GM18505 (cell line): ENCODE data around the gene ZNF22.

Source experiments
- ATAC-seq: cut with Tn5 transposase; IDR thresholded peaks from one replicate; pipeline ENCODE4 v1.9.1; 2021; ENCODE audit not compliant: unreplicated experiment
- POLR2A ChIP-seq: IDR thresholded peaks from 4 replicates; pipeline ENCODE4 v1.6.1; 2011; ENCODE audit warnings: borderline replicate concordance; ENCODE audit not compliant: insufficient read depth, insufficient read length; ENCODE audit errors: extremely low read depth

Gene ZNF22

GRCh38 chr10:44976352-44977198 lies 24.1 kb upstream of the ZNF22 start:
- ATAC-seq, result no peak
- no peak for TF ChIP-seq POLR2A

GRCh38 chr10:44977287-44978212 lies 23.2 kb upstream of the ZNF22 start:
- no peak for TF ChIP-seq POLR2A

GRCh38 chr10:44978213-44978569 lies 22.5 kb upstream of the ZNF22 start:
- no peak for TF ChIP-seq POLR2A
- ATAC-seq, result no peak

More at GRCh38 chr10:44977287-44978212, 23.2 kb upstream of the ZNF22 start:
- ATAC-seq, result no peak

- TF ChIP-seq POLR2A, result peak; percentile 46
- no peak for ATAC-seq
Measured at GRCh38 chr10:44978570-44979280, 22.0 kb upstream of the ZNF22 start, which contains the start of gene DEPP1. Gene DEPP1, minus strand, starts transcription at chr10:44978809. Its CDS starts 779 bp downstream, at chr10:44978030.

GRCh38 chr10:44979281-44980191 lies 21.2 kb upstream of the ZNF22 start:
- TF ChIP-seq POLR2A, result no peak
- no peak for ATAC-seq

GRCh38 chr10:44980309-44981171 lies 20.2 kb upstream of the ZNF22 start:
- TF ChIP-seq POLR2A, result no peak
- ATAC-seq, result no peak

DNA sequence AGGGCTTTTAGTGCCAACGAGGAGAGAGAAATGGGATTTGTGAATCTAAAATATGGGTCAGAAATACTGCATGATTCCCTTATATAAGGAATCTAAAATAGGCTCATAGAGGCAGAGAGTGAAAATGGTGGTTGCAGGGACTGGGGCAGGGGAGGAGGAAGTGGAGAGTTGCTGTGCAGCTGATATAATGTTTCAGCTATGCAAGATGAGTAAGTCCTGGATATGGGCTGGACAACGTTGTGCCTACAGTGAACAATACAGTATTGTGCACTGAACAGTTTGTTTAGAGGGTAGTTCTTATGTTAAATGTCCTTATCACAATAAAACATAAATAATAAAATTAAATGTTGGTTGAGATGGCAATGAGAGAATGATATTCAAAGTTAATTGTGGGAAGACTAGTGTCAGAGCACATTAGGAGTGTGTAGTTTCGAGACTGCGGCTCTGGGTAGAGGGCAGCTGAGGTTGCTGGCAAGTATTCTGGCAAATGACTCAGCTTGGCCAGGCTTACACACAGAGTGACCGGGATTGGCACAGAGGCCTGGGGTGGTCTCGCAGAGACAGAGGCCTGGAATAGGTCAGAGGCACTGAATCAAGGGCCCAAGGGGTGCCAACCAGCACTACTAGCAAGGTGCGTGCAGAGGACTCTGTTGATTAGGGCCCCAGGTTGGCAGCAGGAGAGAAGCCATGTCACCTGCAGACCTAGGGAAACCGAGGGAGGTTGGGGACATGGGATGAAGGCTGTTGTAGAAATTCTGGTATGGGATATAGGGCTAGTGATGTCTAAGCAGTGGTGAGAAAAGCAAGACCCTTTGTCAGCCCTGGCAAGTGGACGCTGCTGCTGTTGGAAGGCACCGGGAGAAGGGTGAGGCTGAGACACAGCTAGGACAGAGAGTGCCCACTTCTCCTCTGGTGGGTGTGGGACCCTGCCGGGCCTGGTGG lies 19.3 kb upstream of the ZNF22 start:
- peak; percentile 69 for ATAC-seq

GRCh38 chr10:44982114-44982460 lies 18.6 kb upstream of the ZNF22 start:
- no peak for TF ChIP-seq POLR2A
- no peak for ATAC-seq

More for the DNA sequence above, 19.3 kb upstream of the ZNF22 start:
- no peak for TF ChIP-seq POLR2A

DNA sequence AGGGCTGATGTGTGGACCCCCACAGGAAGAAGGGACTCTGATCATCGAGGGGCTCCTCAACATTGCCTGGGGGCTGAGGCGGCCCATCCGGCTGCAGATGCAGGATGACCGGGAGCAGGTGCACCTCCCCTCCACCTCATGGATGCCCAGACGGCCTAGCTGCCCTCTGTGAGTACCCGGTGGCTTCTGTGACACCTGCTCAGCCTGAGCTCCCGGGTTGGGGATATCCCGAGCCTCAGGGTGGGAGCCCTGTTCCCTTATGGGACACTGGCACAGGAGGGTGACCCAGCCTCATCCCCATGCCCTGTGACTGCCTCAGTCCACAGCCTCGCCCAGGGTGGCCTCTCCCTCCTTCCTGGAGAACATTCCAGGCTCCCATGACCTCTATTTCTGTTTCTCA lies 18.2 kb upstream of the ZNF22 start:
- no peak for ATAC-seq
- TF ChIP-seq POLR2A, result no peak

GRCh38 chr10:44983066-44983894 lies 17.4 kb upstream of the ZNF22 start:
- ATAC-seq, result no peak
- TF ChIP-seq POLR2A, result no peak

- no peak for TF ChIP-seq POLR2A
- no peak for ATAC-seq
Measured at GRCh38 chr10:44983895-44984278, 16.8 kb upstream of the ZNF22 start.
